ENCODE data around the gene CFAP100.

CFAP100 gene

GRCh38 chr3:126364130-126364695 lies 30.5 kb upstream of the CFAP100 start:
- Histone ChIP-seq H3K9me3 (no peaks in the 10 kb centered on the region), H3K4me3 (no peak overlapping the region), H3K27me3 (ENCODE audit: low read depth) (no peaks in the 10 kb centered on the region), H3K36me3 (replicated peaks) (no peaks in the 10 kb centered on the region), H3K4me1 (no peaks in the 10 kb centered on the region)
- DNase-seq (ENCODE audit: low spot score in 2 of 2): no peak
- in situ Hi-C loops (cut with MboI; ENCODE audit: low sequenced_read_pairs): no loop called here

GRCh38 chr3:126364731-126365301 lies 29.9 kb upstream of the CFAP100 start:
- DNase-seq (ENCODE audit: low spot score in 2 of 2): no peak
- in situ Hi-C loops (cut with MboI; ENCODE audit: low sequenced_read_pairs): no loop called here
- Histone ChIP-seq H3K36me3 (replicated peaks) (no peaks in the 10 kb centered on the region), H3K27me3 (ENCODE audit: low read depth) (no peaks in the 10 kb centered on the region), H3K9me3 (no peaks in the 10 kb centered on the region), H3K4me1 (no peaks in the 10 kb centered on the region), H3K4me3 (no peak overlapping the region)

- in situ Hi-C loops (cut with MboI; ENCODE audit: low sequenced_read_pairs): no loop called here
- H3K36me3 ChIP-seq (replicated peaks): no peaks in the 10 kb centered on the region
- no peak overlapping the region for H3K4me3 ChIP-seq
Observed at GRCh38 chr3:126365351-126366277, 29.1 kb upstream of the CFAP100 start.

GRCh38 chr3:126367316-126367805 lies 27.3 kb upstream of the CFAP100 start:
- DNase-seq (ENCODE audit: low spot score in 2 of 2): no peak
- Histone ChIP-seq H3K4me1 (no peaks in the 10 kb centered on the region), H3K36me3 (replicated peaks) (no peaks in the 10 kb centered on the region), H3K9me3 (no peaks in the 10 kb centered on the region), H3K4me3 (no peak overlapping the region), H3K27me3 (ENCODE audit: low read depth) (no peaks in the 10 kb centered on the region)
- in situ Hi-C loops (cut with MboI; ENCODE audit: low sequenced_read_pairs): no loop called here

More at GRCh38 chr3:126365351-126366277, 29.1 kb upstream of the CFAP100 start:
- DNase-seq (ENCODE audit: low spot score in 2 of 2): no peak
- Histone ChIP-seq H3K4me1 (no peaks in the 10 kb centered on the region), H3K27me3 (ENCODE audit: low read depth) (no peaks in the 10 kb centered on the region), H3K9me3 (no peaks in the 10 kb centered on the region)

- H3K27me3 ChIP-seq (ENCODE audit: low read depth): no peaks in the 10 kb centered on the region
- H3K9me3 ChIP-seq: no peaks in the 10 kb centered on the region
- in situ Hi-C loops (cut with MboI; ENCODE audit: low sequenced_read_pairs): no loop called here
- H3K4me1 ChIP-seq: no peaks in the 10 kb centered on the region
- H3K36me3 ChIP-seq (replicated peaks): no peaks in the 10 kb centered on the region
- no peak for DNase-seq (ENCODE audit: low spot score in 2 of 2)
- no peak overlapping the region for H3K4me3 ChIP-seq
Observed at GRCh38 chr3:126369490-126369889, 25.2 kb upstream of the CFAP100 start.

GRCh38 chr3:126370055-126370454 lies 24.7 kb upstream of the CFAP100 start:
- H3K4me3 ChIP-seq: no peak overlapping the region
- H3K36me3 ChIP-seq (replicated peaks): no peaks in the 10 kb centered on the region
- in situ Hi-C loops (cut with MboI; ENCODE audit: low sequenced_read_pairs): no loop called here
- DNase-seq (ENCODE audit: low spot score in 2 of 2): no peak
- no peaks in the 10 kb centered on the region for H3K27me3 ChIP-seq (ENCODE audit: low read depth)
- no peaks in the 10 kb centered on the region for H3K9me3 ChIP-seq
- no peaks in the 10 kb centered on the region for H3K4me1 ChIP-seq

GRCh38 chr3:126370606-126371005 lies 24.1 kb upstream of the CFAP100 start:
- Histone ChIP-seq H3K27me3 (ENCODE audit: low read depth) (no peaks in the 10 kb centered on the region), H3K4me1 (no peaks in the 10 kb centered on the region), H3K9me3 (no peaks in the 10 kb centered on the region), H3K36me3 (replicated peaks) (no peaks in the 10 kb centered on the region), H3K4me3 (no peak overlapping the region)
- in situ Hi-C loops (cut with MboI; ENCODE audit: low sequenced_read_pairs): no loop called here
- DNase-seq (ENCODE audit: low spot score in 2 of 2): no peak

GRCh38 chr3:126371096-126371705 lies 23.5 kb upstream of the CFAP100 start:
- H3K9me3 ChIP-seq: no peaks in the 10 kb centered on the region
- in situ Hi-C loops (cut with MboI; ENCODE audit: low sequenced_read_pairs): no loop called here
- H3K4me3 ChIP-seq: no peak overlapping the region
- H3K36me3 ChIP-seq (replicated peaks): no peaks in the 10 kb centered on the region
- DNase-seq (ENCODE audit: low spot score in 2 of 2): no peak
- H3K4me1 ChIP-seq: no peaks in the 10 kb centered on the region
- H3K27me3 ChIP-seq (ENCODE audit: low read depth): no peaks in the 10 kb centered on the region

- Histone ChIP-seq H3K36me3 (replicated peaks) (no peaks in the 10 kb centered on the region), H3K9me3 (no peaks in the 10 kb centered on the region), H3K27me3 (ENCODE audit: low read depth) (no peaks in the 10 kb centered on the region), H3K4me3 (no peak overlapping the region), H3K4me1 (no peaks in the 10 kb centered on the region)
- in situ Hi-C loops (cut with MboI; ENCODE audit: low sequenced_read_pairs): no loop called here
- no peak for DNase-seq (ENCODE audit: low spot score in 2 of 2)
Observed at GRCh38 chr3:126372413-126373145, 22.1 kb upstream of the CFAP100 start.

GRCh38 chr3:126373146-126373613 lies 21.5 kb upstream of the CFAP100 start:
- H3K4me1 ChIP-seq: no peaks in the 10 kb centered on the region
- in situ Hi-C loops (cut with MboI; ENCODE audit: low sequenced_read_pairs): no loop called here
- H3K4me3 ChIP-seq: no peak overlapping the region
- DNase-seq (ENCODE audit: low spot score in 2 of 2): no peak
- H3K9me3 ChIP-seq: no peaks in the 10 kb centered on the region
- no peaks in the 10 kb centered on the region for H3K27me3 ChIP-seq (ENCODE audit: low read depth)
- H3K36me3 ChIP-seq (replicated peaks): no peaks in the 10 kb centered on the region

GRCh38 chr3:126373682-126374601 lies 20.8 kb upstream of the CFAP100 start:
- Histone ChIP-seq H3K4me1 (no peaks in the 10 kb centered on the region), H3K27me3 (ENCODE audit: low read depth) (no peaks in the 10 kb centered on the region), H3K4me3 (no peak overlapping the region), H3K36me3 (replicated peaks) (no peaks in the 10 kb centered on the region), H3K9me3 (no peaks in the 10 kb centered on the region)
- in situ Hi-C loops (cut with MboI; ENCODE audit: low sequenced_read_pairs): no loop called here
- no peak for DNase-seq (ENCODE audit: low spot score in 2 of 2)

- no peak overlapping the region for H3K4me3 ChIP-seq
- no peaks in the 10 kb centered on the region for H3K27me3 ChIP-seq (ENCODE audit: low read depth)
- H3K36me3 ChIP-seq (replicated peaks): no peaks in the 10 kb centered on the region
- no peaks in the 10 kb centered on the region for H3K9me3 ChIP-seq
- in situ Hi-C loops (cut with MboI; ENCODE audit: low sequenced_read_pairs): no loop called here
- no peaks in the 10 kb centered on the region for H3K4me1 ChIP-seq
- DNase-seq (ENCODE audit: low spot score in 2 of 2): no peak
Observed at GRCh38 chr3:126375835-126376331, 18.8 kb upstream of the CFAP100 start.
